COLO668 (cell line): ENCODE data around the gene NDUFB8.
"Not testable (repeated sequence)": the region's sequence is repeated elsewhere in the genome, so short reads cannot be mapped to it uniquely, and the experiment has no call there.

Source experiments
- DNase-seq: peaks from one replicate; lab custom pipeline; 2025; ENCODE audit not compliant: unreplicated experiment; lab: John Stamatoyannopoulos, UW

Gene NDUFB8

DNA sequence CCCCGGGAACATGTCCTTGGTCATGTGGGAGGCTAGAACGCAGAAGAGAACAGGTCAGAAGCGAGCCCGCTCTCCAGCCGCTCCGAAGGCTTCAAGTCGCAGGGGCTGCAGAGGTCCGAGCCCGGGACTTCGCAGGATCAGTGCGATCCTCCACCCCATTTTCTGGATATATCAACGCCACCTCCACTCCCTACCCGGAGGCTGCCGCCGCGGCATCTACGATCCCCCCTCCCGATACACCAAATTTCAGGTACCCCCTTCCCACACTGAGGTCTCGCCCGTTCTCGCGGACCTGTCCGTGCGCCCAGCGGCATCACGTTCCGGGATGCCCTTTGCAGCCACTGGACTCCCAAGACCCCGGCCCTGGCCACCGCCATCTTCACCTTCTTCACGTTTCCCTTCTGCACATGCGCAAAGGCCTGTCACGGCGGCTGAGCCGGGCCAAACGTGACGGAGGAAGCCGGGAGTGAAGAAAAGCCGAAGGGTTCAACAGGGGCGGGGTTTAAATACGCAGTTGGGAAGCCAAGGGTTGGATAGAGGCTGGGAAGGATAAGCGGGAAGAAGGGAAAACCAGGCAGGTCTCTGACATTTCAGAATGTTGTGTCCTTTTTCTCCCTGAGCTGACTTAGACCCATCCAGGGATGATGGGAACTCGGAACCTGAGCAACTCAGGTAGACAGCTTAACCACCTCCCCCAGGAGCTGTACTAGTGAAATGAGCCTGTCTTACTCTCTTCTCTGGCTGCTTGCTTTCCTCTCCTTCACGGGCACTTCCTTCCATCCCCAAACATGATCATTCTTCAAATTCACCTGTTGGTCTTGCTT, at the start of gene NDUFB8:
Gene NDUFB8 (minus strand): TSS at position 397 of the 824 bp plus-strand sequence. CDS start 20 bp downstream, at position 377.
- DNase-seq: peak; percentile 71

DNA sequence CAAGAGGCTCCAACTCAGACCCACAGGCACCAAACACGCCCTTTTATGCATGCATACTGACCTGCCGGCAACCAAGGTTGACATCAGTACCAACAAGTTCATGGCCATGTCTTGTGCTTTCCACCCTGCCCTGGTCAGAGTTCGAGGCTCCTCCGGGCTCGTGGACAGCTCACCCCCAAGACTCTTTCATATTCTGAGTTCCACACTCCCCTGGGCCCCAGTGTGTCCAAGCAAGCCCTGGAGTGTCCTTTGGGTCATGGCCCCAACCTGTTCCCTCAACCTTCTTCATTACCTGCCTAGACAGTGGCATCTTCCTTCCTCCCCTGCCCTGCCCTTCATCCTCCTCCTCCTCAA, 46.6 kb upstream of the NDUFB8 start:
- DNase-seq: no peak

DNA sequence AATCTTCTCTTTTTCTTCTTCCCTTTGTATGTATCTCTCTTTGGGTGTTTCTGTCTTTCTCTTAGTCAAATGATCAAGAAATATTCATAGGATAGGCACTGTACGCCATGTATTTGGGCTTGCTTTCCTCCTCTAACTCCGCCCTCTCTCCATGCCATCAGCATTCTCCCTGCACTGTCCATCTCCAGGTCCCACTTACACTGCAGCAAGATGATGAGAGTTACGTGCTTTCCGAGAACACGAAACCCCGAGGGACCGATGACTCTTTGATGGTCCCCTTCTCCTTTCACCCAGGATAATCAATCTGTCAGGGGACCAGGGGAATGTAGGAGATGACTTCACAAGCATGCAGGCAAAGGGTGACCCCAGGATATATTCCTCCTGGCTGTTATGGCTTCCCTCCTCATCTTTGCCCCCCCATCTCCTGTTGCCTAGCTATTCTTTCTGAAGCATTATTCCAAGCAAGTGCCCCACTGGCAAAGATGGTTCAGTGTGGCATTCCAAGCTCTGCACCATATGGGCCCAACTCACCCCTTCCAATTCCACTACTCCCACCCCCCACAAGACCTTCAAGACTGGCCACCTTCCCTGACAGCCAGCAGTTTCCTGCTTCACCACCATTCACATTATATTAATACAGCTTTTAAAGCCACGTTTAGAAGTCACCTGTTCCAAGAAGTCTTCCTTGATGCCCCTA, 46.1 kb upstream of the NDUFB8 start:
- DNase-seq: no peak

DNA sequence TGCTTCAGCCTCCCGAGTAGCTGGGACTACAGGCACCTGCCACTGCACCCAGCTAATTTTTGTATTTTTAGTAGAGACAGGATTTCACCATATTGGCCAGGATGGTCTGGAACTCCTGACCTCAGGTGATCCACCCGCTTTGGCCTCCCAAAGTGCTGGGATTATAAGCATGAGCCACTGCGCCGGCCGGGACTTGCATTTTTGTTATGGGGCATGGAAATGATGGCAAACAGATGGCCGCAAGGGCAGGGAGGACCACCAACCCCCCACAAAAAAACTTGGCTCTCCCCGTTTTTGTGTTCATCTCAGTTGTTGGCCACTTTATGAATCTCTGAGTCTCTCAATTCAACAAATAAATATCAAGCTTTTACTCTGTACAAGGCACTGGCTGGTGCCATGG, 45.5 kb upstream of the NDUFB8 start:
- DNase-seq: not testable (repeated sequence)

DNA sequence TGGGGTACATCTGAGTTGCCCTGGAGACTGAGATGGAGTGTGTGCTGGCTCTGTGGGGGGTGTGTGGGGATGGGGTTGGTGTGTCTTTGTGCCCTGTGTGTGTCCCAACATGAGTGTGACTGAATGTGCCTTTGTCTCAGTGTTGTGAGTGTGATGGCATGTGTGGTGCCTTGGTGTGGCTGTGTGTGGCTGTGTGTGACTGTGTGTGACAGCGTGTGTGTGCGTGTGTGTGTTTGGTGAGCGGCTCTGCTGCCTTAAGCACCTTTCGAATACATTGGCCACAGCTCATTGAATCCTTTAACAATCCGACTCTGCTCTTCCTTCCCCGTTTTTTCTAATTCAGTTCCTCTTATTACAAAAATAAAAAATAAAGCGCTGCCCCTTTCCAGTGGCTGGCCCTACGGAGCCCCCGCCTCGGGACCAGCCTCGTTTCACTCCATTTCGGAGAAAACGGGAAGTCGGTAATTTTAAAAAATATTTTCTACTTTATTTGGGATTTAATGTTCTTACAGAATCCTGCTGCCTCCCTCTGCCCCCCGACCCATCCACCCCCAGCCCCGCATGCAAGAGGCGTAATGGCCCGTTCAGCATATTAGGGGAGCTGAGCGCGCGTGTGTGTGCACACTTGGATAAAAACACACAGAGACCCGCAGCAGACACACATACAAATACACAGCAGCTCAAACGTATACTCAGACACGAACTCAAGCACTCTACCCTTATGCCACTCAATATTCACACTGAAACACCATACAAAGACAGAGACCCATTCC, 41.6 kb upstream of the NDUFB8 start:
- DNase-seq: no peak

DNA sequence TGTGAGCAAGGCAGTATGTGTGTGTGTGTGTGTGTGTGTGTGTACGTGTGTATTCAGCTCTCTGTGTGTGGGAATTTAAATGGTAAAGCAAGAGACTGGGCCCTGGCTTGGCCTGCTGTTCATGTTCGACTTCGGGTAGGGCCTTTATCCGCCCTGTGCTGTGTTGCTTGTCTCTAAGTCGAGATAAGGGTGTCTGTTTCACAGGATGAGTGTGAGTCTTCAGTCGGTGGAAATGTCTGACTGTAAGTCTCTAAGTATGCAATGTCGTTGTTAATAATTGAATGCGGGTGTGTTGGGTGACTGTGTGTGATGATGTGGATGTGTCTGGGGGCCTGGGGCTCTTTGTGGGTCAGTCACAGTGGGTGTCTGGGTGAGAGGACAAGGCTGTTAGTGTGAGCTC, 40.8 kb upstream of the NDUFB8 start:
- no peak for DNase-seq

DNA sequence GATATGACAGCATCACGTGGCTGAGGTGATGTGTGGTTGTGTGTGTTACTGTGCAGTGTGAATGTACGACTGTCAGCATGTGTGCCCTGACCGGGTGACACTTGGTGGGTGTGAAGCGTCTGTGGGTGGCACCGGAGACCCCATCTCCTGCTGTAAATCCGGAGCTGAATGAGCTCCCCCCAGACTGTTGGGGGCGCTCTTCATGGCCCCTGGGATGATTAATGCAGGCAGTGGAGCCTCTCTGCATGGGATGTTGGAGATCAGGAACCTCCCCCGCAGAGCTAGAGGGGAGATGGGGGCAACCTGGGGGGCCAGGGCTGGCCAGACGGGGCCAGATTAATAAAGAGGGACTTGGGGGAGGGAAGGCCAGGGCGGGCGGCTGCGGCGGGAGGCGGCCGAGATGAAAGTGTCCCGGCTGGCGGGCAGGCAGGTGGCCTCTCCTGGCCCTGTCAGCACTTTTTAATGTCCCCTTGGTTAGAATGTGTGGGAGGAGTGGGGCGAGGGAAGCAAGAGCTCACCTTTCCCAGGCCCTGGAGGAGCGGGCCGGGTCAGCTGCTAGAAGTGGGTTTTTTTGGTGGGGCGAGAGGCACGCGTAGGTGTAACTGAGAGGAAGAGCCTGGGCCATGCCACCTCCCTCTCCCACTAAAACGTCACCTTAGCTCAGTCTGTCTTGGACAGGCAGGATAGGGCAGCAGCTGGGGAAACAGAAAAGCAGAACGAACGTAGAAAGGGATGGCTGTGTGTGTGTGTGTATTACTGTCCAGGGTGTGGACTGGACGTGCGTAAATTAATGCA, 40.2 kb upstream of the NDUFB8 start:
- DNase-seq: no peak

DNA sequence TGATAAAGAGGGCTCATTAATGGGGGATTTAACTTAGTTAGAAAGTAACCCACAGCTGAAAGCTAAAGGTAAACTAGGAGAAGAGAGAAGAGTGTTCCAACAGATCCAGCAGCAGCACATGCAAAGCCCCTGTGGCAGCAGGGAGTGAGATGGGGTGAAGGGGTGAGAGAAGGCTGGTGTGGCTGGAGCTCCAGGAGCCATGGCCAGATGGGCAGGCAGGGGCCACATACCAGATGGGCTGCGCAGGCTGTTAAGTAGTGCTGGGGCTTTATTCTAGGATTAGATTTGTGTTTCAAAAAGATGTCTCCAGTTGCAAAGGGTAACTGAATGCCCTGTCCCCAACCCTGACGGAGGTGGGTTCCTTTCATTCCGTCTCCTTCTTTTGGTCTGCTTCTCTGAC, 39.2 kb upstream of the NDUFB8 start:
- DNase-seq: no peak

DNA sequence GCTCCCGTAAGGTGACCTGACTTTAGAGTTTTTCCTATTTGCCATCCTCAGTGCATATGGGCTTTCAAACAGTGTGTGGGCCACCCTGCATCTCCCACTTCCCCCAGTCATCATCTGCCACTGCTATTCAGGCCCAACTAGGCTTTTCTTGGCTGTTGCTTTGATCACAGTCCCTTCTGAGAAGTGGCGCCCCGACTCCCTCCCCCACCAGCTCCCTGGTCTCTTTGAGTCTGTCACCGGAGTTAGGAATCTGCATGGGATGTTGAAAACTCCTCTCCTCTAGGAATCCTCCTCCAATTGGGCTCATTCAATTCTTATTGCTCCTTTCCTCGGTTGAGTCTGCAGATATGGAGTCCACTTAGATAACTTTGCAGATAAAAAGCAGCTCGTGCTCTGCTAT, 38.2 kb upstream of the NDUFB8 start:
- no peak for DNase-seq

DNA sequence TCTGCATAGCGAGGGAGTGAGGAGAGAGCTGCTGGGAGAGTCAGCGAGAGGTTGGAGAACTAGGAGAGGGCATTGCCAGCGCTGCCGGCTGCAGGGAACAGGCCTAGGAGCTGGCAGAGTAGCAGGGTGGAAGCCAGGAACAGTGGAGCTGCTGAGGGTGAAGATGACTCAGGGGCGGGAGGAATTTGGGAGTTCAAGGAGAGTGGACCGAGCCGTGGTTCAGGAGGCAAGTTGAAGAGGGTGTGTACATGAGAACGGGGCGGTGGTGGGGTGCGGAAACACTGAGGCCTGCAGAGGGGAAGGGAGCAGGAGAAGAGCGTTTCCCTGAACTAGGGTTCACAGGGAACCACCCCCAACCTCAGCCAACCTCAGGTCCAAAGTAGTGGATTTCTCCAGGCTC, 37.6 kb upstream of the NDUFB8 start:
- no peak for DNase-seq

DNA sequence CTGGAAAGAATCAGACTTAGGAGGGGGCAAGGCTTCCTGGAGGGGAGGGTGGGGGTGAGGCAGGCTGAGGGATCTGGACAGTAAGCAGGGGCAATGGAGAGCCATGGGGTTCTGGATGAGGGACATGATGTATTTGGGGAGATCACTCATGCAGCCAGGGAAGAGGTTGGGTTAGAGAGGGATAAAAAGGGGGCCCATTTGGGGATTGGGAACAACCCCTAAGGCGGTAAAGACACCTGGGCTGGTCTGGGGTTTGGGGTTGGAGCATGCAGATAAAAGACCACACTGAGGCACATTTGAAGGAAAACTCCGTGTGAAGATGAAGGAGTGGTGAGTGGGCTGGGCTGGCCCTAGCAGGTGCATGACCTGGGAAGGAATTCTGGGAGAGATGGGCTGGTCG, 36.9 kb upstream of the NDUFB8 start:
- no peak for DNase-seq

DNA sequence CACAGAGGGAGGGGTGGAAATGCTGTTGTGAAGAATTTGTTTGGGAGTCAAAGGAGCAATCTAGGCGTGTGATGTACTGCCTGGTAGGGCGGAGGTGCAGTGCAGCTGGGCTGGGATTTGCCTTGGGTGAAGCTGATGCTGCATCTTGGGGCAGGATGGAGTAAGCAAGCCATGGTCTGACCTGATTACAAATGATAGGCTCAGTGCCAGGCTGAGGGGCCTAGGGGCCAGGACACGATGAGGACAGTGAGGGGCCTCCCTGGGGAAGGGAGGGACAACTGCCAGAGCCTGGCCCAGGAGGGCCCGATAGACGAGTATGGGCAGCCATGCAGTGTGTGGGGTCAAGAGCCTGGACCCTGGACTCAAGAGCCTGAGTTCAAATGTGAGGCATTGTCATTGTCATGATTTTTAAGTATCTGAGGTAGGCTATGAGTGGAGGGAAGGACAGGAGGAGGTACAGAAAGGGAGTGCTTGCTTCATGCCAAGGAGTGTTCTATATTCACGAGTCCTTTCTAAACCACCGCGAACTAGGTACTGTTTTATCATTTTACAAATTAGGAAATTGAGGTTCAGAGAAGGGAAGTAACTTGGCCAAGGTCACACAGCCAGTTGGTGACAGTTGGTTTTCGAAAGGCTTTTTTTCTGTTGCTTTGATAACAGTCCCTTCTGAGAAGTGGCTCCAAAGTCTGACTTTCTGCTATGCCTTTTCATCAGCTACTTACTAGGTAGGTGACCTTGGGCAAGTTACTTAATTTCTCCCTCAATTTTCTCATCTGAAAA, 35.7 kb upstream of the NDUFB8 start:
- no peak for DNase-seq

DNA sequence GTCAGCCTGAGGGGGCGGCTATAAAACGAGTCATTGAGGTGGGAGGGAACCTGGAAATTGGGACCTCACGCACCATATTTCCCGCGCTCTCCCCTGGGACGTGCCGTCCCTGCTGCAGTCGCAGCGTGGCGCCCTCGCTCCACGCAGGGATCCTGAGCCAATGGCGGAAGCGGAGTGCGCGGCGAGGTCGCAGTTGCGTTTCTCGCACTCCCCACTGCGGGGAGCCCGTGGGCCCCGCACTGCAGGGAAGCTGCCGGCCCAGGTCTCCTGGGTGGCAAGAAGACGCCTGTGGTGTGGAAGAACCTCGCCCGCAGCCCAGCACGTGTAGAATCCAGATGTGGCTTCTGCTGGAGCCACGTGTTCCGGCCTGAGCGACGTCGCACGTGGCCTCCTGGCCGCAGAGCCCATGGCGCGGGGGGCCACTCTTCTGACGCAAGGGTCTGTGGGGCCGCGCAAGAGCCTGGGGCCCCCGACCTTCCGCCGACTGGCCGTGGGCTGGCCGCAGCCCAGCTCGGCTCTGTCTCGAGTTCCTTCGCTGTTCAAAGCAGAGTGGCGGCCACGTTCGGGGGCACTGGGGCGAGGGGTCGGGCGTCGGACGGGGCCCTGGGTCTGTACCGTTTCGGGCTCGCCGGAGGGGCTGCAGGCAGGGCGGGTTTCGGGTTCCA, 32.5 kb upstream of the NDUFB8 start:
- peak; percentile 74 for DNase-seq

DNA sequence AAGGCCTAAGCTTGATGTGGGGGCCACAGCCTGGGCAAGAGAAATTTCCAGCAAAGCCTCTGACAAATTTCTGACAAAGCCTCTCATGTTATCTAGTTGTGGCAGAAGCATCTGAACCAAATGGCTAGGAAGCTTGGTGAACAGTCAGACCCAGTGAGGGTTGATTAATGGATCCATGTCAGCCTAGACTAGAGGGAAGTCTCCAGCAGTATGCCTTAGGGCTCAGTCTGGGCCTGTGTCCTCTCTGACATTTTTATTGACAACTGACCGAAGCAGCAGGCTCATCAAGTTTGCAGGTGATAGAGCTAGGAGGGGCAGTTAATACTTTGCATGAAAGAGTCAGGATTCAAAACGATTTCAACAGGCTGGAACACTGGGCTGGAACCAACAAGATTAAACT, 31.3 kb upstream of the NDUFB8 start:
- DNase-seq: no peak

DNA sequence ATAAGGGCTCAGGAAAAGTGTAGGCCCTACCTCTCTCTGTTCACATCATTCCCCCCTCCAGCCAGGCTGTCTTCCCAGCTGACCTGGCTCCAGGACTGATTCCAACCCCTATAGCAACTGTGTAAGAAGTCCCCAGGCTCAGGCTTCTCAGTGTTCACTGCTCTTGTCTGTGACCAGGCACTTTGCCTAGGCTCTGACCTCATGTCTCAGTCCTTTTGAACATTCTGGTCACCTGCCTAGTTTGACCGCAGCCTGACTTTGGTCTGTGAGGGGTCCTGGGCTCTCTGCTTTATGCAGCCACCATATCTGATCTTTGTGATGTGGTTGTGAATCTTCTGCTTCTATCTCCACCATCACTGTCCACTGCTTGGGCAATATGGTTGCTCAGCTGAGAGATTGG, 30.6 kb upstream of the NDUFB8 start:
- no peak for DNase-seq

DNA sequence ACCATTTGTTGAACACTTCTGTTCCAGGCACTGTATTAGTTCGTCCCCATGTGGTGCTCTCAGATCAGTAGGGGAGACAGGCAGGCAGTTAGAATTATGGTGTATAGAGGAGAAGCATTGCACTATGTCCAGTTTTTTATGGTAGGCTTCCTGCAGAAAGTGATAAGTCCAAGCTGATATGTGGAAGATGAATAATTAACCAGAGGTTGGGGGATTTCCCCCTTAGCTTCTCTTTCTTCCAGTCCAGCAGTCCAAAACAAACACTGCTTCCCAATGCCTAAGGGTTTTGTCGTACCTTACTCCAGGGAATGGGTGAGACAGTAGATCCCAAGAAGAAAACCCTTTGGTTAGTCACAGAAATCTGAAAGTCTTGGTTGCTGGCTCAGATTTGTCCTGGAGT, 25.2 kb upstream of the NDUFB8 start:
- no peak for DNase-seq

DNA sequence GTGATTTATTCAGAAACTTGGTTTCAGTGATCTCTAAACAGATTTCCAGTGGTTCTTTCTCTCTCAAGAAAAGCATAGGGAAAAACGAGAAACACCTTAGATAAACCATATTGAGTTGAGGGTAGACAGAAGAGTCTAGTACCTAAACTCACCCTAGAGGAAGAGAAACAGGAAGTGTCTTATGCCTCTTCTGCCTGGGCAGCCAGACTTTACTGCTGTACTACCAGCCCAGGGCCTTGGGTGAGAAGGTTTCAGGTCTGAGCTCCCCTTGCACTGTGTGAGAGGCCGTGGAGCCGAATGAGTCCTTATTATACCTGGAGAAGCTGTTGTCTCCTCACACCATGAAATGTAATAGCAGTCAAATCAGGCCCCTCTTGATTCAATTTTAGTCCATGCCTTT, 24.3 kb upstream of the NDUFB8 start:
- no peak for DNase-seq

DNA sequence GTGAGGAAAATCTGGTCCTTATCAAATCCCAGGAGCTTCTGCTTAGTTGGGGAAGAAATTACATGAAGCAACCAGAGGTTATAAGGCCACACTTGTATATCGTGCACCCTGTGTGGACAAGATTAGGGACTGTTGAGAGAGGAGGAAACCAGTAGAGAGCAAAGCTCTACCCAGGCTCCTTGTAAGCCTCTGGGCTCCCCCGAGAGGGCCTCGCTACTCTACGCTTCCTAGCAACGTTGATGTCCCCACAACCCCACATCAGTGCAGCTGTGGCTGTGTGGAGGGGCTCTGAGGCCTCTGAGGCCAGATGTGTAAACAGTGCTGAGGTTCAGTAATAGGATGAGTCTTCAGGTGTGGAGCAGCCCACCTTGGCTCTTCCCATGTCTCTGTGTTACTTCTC, 22.1 kb upstream of the NDUFB8 start:
- DNase-seq: no peak

DNA sequence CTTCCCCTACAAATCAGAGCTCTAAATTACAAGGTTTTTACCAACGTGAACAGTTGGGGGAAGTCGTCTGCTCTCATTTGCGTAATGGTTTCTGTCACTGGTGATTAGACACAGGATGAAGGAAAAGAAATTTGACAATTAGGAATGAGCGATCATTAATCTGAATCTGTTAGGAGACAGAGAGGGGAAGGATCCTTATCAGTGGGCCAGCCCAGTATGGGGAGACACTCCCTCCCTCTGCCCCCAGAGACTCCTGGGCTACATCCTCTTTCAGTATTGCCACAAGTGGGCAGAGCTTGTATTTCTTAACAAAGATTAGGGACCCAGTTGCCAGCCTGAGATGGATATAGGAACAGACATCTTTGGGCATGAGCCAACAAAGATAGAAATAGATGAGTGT, 21.5 kb upstream of the NDUFB8 start:
- DNase-seq: no peak

DNA sequence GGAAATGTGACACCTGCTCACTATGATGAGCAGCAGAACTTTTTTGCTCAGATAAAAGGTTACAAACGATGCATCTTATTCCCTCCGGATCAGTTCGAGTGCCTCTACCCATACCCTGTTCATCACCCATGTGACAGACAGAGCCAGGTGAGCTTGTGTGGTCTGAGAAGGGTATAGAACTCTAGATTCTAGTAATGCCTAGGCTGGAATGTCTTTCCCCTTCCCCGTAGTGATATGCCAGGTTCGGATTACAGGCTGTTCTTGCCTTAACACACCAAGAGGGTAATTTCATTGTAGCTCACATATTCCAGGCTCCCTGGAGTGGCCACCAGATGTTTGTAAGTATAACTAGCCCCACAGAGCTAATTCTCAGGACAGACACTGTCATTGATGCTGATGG, 15.3 kb upstream of the NDUFB8 start:
- DNase-seq: no peak
